ENCODE results near the gene NRN1L. TPM values are rescaled to one million over a fixed set of nuclear protein-coding genes. Genes with fewer than 3 reads are reported as not detected.
"Not testable (repeated sequence)": the region's sequence is repeated elsewhere in the genome, so short reads cannot be mapped to it uniquely, and the experiment has no call there.

NRN1L gene
- 0.54 TPM for total RNA-seq
- long read RNA-seq: 0 reads

- peak; percentile 89 for DNase-seq (ENCODE audit: missing footprints)
- intact Hi-C loops (cut with DNase I): loop anchor here (2.0 kb wide), 1 partner anchor 44 kb away; no protein-coding TSS in a partner anchor
- ATAC-seq: peak; percentile 78
These were observed at the start of gene NRN1L for GRCh38 chr16:67884684-67885083. Gene NRN1L (plus strand): TSS chr16:67884885. CDS start chr16:67884904, 19 bp downstream.

DNA sequence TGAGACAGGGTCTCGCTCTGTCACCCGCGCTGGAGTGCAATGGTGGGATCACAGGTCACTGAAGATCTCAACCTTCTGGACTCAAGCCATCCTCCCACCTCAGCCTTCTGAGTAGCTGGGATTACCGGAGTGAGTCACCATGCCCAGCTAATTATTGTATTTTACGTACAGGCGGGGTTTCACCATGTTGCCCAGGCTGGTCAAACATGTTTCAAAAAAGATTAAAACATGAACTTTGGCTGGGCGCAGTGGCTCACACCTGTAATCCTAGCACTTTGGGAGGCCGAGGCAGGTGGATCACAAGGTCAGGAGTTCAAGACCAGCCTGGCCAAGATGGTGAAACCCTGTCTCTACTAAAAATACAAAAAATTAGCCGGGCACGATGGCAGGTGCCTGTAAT, 47.5 kb upstream of the NRN1L start:
- intact Hi-C loops (cut with DNase I); ATAC-seq: not testable (repeated sequence)

GRCh38 chr16:67837811-67838210, 46.9 kb upstream of the NRN1L start:
- DNase-seq (ENCODE audit: missing footprints): no peak
- no peak for ATAC-seq
- intact Hi-C loops (cut with DNase I): no loop called here

More for the DNA sequence above, 47.5 kb upstream of the NRN1L start:
- not testable (repeated sequence) for DNase-seq (ENCODE audit: missing footprints)

- no peak for ATAC-seq
- intact Hi-C loops (cut with DNase I): no loop called here
These were observed 43.4 kb upstream of the NRN1L start for GRCh38 chr16:67841198-67841815.

GRCh38 chr16:67841816-67842508, 42.7 kb upstream of the NRN1L start, which contains the start of gene THAP11:
Gene THAP11 (plus strand): TSS chr16:67842320. CDS start chr16:67842555, 235 bp downstream.
- peak; percentile 81 for ATAC-seq
- intact Hi-C loops (cut with DNase I): no loop called here
- peak; percentile 96 for DNase-seq (ENCODE audit: missing footprints)

More at GRCh38 chr16:67841198-67841815, 43.4 kb upstream of the NRN1L start:
- DNase-seq (ENCODE audit: missing footprints): no peak

DNA sequence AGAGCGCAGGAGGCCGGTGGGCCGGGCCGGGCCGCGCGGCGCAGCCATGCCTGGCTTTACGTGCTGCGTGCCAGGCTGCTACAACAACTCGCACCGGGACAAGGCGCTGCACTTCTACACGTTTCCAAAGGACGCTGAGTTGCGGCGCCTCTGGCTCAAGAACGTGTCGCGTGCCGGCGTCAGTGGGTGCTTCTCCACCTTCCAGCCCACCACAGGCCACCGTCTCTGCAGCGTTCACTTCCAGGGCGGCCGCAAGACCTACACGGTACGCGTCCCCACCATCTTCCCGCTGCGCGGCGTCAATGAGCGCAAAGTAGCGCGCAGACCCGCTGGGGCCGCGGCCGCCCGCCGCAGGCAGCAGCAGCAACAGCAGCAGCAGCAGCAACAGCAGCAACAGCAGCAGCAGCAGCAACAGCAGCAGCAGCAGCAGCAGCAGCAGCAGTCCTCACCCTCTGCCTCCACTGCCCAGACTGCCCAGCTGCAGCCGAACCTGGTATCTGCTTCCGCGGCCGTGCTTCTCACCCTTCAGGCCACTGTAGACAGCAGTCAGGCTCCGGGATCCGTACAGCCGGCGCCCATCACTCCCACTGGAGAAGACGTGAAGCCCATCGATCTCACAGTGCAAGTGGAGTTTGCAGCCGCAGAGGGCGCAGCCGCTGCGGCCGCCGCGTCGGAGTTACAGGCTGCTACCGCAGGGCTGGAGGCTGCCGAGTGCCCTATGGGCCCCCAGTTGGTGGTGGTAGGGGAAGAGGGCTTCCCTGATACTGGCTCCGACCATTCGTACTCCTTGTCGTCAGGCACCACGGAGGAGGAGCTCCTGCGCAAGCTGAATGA, 42.0 kb upstream of the NRN1L start:
- DNase-seq (ENCODE audit: missing footprints): peak; percentile 74

GRCh38 chr16:67843343-67843765, 41.3 kb upstream of the NRN1L start:
- intact Hi-C loops (cut with DNase I): no loop called here
- DNase-seq (ENCODE audit: missing footprints): no peak

More for the DNA sequence above, 42.0 kb upstream of the NRN1L start:
- ATAC-seq: peak; percentile 14
- intact Hi-C loops (cut with DNase I): no loop called here

DNA sequence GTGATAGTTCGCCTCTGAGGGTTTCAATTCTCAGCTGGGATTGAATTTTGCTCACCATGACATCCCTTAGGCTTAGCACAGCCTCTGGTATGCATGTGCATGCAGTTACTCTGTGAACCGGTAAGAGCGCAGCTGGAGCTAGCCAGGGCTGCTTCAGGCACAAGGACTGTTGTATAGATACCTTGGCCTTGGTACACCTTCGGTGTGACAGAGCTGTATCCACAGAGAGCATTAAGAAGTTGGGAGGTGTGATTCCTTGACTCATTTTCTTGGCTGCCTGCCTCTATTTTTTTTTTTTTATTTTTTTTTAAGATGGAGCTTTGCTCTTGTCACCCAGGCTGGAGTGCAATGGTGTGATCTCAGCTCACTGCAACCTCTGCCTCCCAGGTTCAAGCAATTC, 40.2 kb upstream of the NRN1L start:
- DNase-seq (ENCODE audit: missing footprints): no peak
- intact Hi-C loops (cut with DNase I): no loop called here
- no peak for ATAC-seq

More at GRCh38 chr16:67843343-67843765, 41.3 kb upstream of the NRN1L start:
- ATAC-seq: no peak

- ATAC-seq: no peak
- intact Hi-C loops (cut with DNase I): loop anchor here (2.0 kb wide), 2 partner anchors 27 to 39 kb away; partner anchors contain the start of genes EDC4, RANBP10 and TSNAXIP1
- no peak for DNase-seq (ENCODE audit: missing footprints)
These were observed 39.2 kb upstream of the NRN1L start for GRCh38 chr16:67845291-67846062.

GRCh38 chr16:67846063-67846319, 38.7 kb upstream of the NRN1L start:
- intact Hi-C loops (cut with DNase I): loop anchor here (2.0 kb wide), 2 partner anchors 27 to 39 kb away; partner anchors contain the start of genes EDC4, RANBP10 and TSNAXIP1
- no peak for ATAC-seq
- no peak for DNase-seq (ENCODE audit: missing footprints)

DNA sequence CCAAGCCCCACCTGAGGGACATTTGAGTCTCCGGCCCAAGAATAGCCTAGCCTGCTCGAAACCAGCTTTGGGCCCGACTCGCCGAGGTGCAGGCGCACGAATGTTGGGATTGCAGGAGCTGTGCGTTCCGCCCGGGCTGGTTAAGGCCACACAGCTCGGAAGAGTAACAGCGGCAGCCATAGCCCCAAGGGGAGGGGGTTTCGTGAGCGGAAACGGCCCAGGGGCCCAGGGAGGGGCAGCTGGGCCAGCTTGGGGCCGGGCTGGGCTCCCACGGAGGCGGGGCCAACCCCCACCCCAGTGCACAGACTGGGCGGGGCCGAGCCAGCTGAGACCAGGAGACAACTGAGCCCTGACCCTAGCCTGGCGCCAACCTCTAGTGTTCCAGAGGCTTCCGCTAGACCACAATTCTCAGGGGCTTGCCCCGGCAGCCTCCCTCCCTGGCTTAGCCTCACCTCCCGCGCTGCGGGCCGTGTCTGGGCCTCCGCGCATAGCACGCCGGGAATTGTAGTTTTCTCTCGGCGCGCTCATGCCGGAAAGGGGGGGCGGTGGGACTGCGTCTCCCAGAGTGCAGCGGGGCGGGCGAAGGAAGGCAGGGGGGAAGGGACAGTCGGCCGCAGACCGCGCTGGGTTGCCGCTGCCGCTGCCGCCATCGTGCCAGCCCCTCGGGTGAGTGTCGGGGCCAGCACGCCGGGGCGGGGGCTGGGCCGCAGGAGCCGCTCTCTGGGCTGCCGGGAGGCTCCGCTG, 38.2 kb upstream of the NRN1L start, which contains the start of gene NUTF2:
TSS of gene NUTF2 (plus strand) at position 614 of the 744 bp plus-strand sequence. CDS start 18,198 bp downstream, outside the sequence.
- DNase-seq (ENCODE audit: missing footprints): peak; percentile 98
- peak; percentile 88 for ATAC-seq
- intact Hi-C loops (cut with DNase I): loop anchor here (1.0 to 2.0 kb wide), 3 partner anchors 17 to 40 kb away; partner anchors contain the start of genes EDC4, RANBP10 and TSNAXIP1

DNA sequence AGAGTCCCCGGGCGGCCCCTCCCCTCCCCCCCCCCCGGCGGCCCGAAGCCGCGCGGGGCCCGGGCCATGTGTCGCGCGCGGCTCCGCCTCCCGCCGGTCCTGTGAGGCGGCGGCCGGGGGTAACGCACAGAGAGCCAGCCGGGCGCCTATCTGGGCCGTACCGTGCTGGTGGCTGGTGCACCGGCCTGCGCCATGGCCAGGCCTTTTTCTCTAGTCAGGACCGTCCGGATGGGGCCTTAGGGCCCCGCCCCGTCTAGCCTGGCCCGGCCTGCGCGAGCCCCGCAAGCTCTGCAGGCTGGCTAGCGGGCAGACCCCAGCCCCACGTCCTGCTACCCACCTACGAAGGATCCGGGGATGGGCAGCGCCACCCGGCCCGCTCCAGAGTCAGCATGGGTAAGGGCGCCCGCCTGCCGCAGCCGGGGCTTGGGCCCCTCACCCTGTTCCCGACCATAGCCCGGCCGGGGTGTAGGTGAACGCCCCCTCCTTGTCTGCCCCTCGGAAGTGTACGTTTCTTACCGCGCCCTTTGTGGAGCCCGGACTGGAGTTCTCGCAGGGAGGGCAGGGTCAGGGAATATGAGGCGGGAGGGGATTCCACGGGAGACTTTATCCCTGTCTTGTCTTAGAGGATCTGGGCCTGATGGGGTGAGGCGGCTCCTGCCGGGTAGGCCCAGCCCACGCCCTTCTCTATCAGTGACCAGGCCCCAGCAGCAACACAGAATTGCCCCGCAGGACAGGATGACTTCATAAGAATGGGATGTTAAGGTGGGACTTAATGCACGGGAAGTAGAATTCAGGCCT, 37.4 kb upstream of the NRN1L start, which contains the start of gene CENPT:
TSS of gene CENPT (minus strand) at position 630 of the 798 bp plus-strand sequence. CDS start 13,834 bp downstream, outside the sequence.
- ATAC-seq (peak; percentile 62), DNase-seq (ENCODE audit: missing footprints) (peak; percentile 89)
- intact Hi-C loops (cut with DNase I): loop anchor here (1.0 to 2.0 kb wide), 3 partner anchors 16 to 40 kb away; partner anchors contain the start of genes EDC4, RANBP10 and TSNAXIP1

- intact Hi-C loops (cut with DNase I): no loop called here
- no peak for ATAC-seq
- peak; percentile 11 for DNase-seq (ENCODE audit: missing footprints)
These were observed 36.6 kb upstream of the NRN1L start for GRCh38 chr16:67848118-67848517.

DNA sequence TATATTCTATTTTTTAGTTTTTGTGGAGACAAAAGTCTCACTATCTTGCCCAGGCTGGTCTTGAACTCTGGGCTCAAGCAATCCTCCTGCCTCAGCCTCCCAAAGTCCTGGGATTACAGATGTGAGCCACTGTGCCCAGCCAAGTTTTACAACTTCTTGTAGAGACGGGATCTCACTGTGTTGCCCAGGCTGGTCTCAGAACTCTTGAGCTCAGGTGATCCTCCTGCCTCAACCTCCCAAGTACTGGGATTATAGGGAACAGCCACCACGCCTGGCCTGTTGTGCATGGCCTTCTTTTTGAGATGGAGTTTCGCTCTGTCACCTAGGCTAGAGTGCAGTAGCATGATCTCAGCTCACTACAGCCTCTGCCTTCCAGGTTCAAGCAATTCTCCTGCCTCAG, 31.0 kb upstream of the NRN1L start:
- ATAC-seq (no peak), DNase-seq (ENCODE audit: missing footprints) (no peak)
- intact Hi-C loops (cut with DNase I): no loop called here

DNA sequence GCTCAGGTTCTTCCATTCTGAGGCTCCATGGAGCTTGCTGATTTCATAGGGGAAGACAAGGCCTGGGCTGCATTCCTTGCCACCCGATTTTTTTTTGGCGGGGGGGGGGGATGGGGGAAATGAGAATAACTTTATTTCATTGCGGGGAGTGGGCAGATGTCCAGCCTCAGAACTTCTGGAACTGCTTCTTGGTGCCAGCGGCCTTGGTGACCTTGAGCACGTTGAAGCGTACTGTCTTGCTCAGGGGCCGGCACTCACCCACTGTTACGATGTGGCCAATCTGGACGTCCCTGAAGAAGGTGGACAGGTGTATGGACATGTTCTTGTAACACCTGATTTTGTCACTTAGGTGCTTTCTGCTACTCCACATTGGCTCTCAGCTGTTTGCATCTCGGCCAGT, 28.9 kb upstream of the NRN1L start:
- intact Hi-C loops (cut with DNase I): no loop called here
- ATAC-seq (no peak), DNase-seq (ENCODE audit: missing footprints) (no peak)

GRCh38 chr16:67856927-67857546, 27.6 kb upstream of the NRN1L start:
- intact Hi-C loops (cut with DNase I): no loop called here
- DNase-seq (ENCODE audit: missing footprints) (no peak), ATAC-seq (no peak)

Measured in Right ventricle myocardium inferior (tissue), 1 donor.